ENCODE measurements around the gene HLA-DPB1.

Gene HLA-DPB1

DNA sequence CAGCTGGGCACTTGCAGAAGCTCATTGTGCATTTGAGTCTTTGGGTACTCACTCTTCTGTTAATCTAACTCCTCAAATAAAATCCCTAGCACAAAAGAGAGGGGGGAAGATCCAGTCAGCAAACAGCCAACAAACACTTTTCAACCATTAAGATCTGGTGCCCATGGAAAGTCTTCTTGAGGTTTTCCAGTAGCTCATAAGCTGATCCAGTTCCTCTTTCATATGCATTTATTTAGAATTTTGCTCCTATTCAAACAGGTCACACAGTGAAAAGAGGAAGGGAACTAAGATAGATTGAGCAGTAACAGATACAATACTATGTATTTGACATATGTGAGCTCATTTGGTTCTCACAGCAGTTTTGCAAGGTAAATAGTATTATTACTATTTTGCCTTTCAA lies 38.6 kb downstream of the HLA-DPB1 start:
- peaks cover 34% of the 10 kb centered on the region for H3K4me1 ChIP-seq (ENCODE audit: low read length)
- H3K79me2 ChIP-seq (ENCODE audit: low read length), result no peaks in the 10 kb centered on the region
- H3K36me3 ChIP-seq (replicated peaks; ENCODE audit: low read depth, low read length), result no peaks in the 10 kb centered on the region
- H4K20me1 ChIP-seq (ENCODE audit: insufficient read depth, low read length), result no peaks in the 10 kb centered on the region
- H3K9ac ChIP-seq (ENCODE audit: low read length), result no peak overlapping the region
- no peaks in the 10 kb centered on the region for H3K9me3 ChIP-seq (ENCODE audit: insufficient read depth, low read length)
- H3K4me2 ChIP-seq (ENCODE audit: low read length), result peak overlapping the region; percentile 56
- peak overlapping the region; percentile 41 for H3K4me3 ChIP-seq (ENCODE audit: low read length)
- no peak overlapping the region for H3K27ac ChIP-seq (ENCODE audit: low read length)
- no peak overlapping the region for H2AFZ ChIP-seq (ENCODE audit: low read depth, low read length)
- H3K27me3 ChIP-seq (ENCODE audit: low read depth, low read length), result 0 out of 2 replicates have a peak, but pooled peaks cover 4% of the 10 kb centered on the region
- TF ChIP-seq EZH2phosphoT487 (IDR thresholded peaks at IDR 0.05; ENCODE audit: low read depth), result no peak
- TF ChIP-seq, protein P1, sequence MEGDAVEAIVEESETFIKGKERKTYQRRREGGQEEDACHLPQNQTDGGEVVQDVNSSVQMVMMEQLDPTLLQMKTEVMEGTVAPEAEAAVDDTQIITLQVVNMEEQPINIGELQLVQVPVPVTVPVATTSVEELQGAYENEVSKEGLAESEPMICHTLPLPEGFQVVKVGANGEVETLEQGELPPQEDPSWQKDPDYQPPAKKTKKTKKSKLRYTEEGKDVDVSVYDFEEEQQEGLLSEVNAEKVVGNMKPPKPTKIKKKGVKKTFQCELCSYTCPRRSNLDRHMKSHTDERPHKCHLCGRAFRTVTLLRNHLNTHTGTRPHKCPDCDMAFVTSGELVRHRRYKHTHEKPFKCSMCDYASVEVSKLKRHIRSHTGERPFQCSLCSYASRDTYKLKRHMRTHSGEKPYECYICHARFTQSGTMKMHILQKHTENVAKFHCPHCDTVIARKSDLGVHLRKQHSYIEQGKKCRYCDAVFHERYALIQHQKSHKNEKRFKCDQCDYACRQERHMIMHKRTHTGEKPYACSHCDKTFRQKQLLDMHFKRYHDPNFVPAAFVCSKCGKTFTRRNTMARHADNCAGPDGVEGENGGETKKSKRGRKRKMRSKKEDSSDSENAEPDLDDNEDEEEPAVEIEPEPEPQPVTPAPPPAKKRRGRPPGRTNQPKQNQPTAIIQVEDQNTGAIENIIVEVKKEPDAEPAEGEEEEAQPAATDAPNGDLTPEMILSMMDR (IDR thresholded peaks at IDR 0.05; ENCODE audit: low read depth, low read length), result no peak

DNA sequence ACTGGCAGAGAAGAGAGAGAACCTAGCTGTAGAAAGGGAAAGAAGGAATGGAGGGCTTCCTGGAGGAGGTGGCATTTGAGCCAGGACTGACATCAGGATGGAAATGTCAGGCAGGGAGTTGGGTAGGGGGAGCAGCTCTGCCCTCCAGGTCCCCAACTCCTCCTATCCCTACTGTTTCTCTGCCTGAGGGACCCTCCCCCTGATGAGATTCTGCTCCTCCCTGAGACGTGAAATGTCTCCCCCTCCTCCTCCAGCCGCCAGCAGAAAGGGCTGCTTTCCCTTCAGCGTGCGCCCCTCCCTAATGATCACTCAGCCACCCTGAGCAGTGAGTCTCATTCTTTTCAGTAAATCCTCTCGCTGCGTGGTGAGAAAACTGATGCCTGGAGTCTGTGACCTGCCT lies 40.6 kb downstream of the HLA-DPB1 start:
- no peaks in the 10 kb centered on the region for H3K9me3 ChIP-seq (ENCODE audit: insufficient read depth, low read length)
- no peak overlapping the region for H3K4me2 ChIP-seq (ENCODE audit: low read length)
- H3K9ac ChIP-seq (ENCODE audit: low read length), result no peak overlapping the region
- no peak overlapping the region for H3K4me3 ChIP-seq (ENCODE audit: low read length)
- 0 out of 2 replicates have a peak, but pooled peaks cover 4% of the 10 kb centered on the region for H3K27me3 ChIP-seq (ENCODE audit: low read depth, low read length)
- H3K27ac ChIP-seq (ENCODE audit: low read length), result no peak overlapping the region
- H4K20me1 ChIP-seq (ENCODE audit: insufficient read depth, low read length), result no peaks in the 10 kb centered on the region
- H2AFZ ChIP-seq (ENCODE audit: low read depth, low read length), result no peak overlapping the region
- no peak for TF ChIP-seq EZH2phosphoT487 (IDR thresholded peaks at IDR 0.05; ENCODE audit: low read depth)
- TF ChIP-seq, protein P1 (IDR thresholded peaks at IDR 0.05; ENCODE audit: low read depth, low read length), result no peak
- H3K79me2 ChIP-seq (ENCODE audit: low read length), result no peaks in the 10 kb centered on the region
- H3K36me3 ChIP-seq (replicated peaks; ENCODE audit: low read depth, low read length), result no peaks in the 10 kb centered on the region
- H3K4me1 ChIP-seq (ENCODE audit: low read length), result peaks cover 34% of the 10 kb centered on the region

DNA sequence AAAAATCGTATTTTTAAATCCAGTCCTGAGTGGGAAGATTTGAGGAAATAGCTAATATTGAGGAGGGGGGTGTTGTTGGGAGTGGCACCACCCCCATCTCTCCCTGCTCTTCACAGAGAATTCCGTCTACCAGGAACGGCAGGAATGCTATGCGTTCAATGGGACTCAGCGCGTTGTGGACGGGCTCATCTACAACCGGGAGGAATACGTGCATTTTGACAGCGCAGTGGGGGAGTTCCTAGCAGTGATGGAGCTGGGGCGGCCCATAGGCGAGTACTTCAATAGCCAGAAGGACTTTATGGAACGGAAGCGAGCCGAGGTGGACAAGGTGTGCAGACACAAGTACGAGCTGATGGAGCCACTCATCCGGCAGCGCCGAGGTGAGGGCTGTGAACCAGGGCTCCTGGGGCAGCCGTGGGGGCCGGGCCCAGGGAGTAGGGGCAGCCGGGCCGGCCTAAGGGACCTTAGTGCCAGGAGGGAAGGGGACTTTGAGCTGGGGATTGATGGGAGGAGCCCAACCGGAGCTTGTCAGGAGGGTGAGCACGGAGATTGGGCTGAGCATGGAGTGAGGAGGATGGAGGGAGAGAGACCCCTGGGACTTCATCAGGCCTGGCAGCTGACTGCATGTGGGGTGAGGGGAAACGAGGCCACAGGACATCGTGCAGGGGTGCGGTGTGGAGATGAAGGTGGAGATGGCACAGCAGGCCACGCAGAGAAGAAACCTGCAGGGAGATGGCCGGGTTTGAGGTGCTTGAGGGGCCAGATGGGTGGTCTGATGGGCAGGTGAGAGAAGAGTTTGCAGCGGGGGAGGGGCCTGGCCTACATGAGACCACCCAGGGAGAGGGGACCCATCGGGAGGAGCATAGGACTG lies 41.3 kb downstream of the HLA-DPB1 start:
- Histone ChIP-seq H3K9me3 (ENCODE audit: insufficient read depth, low read length) (no peaks in the 10 kb centered on the region), H3K4me1 (ENCODE audit: low read length) (peaks cover 31% of the 10 kb centered on the region), H3K4me3 (ENCODE audit: low read length) (no peak overlapping the region), H3K27ac (ENCODE audit: low read length) (no peak overlapping the region), H4K20me1 (ENCODE audit: insufficient read depth, low read length) (no peaks in the 10 kb centered on the region), H3K79me2 (ENCODE audit: low read length) (no peaks in the 10 kb centered on the region), H3K27me3 (ENCODE audit: low read depth, low read length) (0 out of 2 replicates have a peak, but pooled peaks cover 4% of the 10 kb centered on the region), H3K9ac (ENCODE audit: low read length) (no peak overlapping the region), H3K36me3 (replicated peaks; ENCODE audit: low read depth, low read length) (no peaks in the 10 kb centered on the region), H3K4me2 (ENCODE audit: low read length) (no peak overlapping the region), H2AFZ (ENCODE audit: low read depth, low read length) (no peak overlapping the region)
- no peak for TF ChIP-seq EZH2phosphoT487 (IDR thresholded peaks at IDR 0.05; ENCODE audit: low read depth)
- TF ChIP-seq, protein P1 (IDR thresholded peaks at IDR 0.05; ENCODE audit: low read depth, low read length), result no peak

DNA sequence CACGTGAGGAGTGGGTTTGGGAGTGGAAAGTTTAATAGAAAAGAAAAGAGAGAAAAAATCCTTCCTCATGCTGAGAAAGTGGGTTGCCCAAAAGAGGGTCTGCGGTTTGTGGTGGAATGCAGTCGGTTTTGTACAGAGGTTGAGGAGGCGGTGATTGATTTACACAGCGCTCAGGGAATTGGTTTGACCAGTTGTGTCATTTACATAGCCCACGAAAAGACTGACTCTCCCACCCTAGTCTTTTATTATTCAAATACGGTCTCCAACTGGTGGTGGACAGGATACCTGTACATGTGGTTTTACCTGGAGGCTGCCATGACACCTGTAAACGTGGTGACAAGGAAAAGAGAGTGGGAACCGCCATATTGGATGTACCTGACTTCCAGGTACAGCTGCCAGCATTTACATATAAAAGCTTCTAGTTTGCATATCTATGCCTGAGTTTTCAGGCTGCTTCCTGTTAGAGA lies 42.1 kb downstream of the HLA-DPB1 start:
- H3K36me3 ChIP-seq (replicated peaks; ENCODE audit: low read depth, low read length), result no peaks in the 10 kb centered on the region
- TF ChIP-seq, protein P1 (IDR thresholded peaks at IDR 0.05; ENCODE audit: low read depth, low read length), result no peak
- no peak for TF ChIP-seq EZH2phosphoT487 (IDR thresholded peaks at IDR 0.05; ENCODE audit: low read depth)
- H3K27ac ChIP-seq (ENCODE audit: low read length), result no peak overlapping the region
- no peaks in the 10 kb centered on the region for H3K79me2 ChIP-seq (ENCODE audit: low read length)
- H3K4me2 ChIP-seq (ENCODE audit: low read length), result no peak overlapping the region
- no peaks in the 10 kb centered on the region for H3K9me3 ChIP-seq (ENCODE audit: insufficient read depth, low read length)
- H3K27me3 ChIP-seq (ENCODE audit: low read depth, low read length), result 0 out of 2 replicates have a peak, but pooled peaks cover 4% of the 10 kb centered on the region
- H3K4me3 ChIP-seq (ENCODE audit: low read length), result no peak overlapping the region
- H3K9ac ChIP-seq (ENCODE audit: low read length), result no peak overlapping the region
- no peaks in the 10 kb centered on the region for H4K20me1 ChIP-seq (ENCODE audit: insufficient read depth, low read length)
- H3K4me1 ChIP-seq (ENCODE audit: low read length), result peaks cover 25% of the 10 kb centered on the region
- H2AFZ ChIP-seq (ENCODE audit: low read depth, low read length), result no peak overlapping the region

Data from OCI-LY3 (cell line).